C4-2B (cell line): ENCODE data around the gene CPHXL.

ENCODE experiments used
- ZFX ChIP-seq: fragments of 450-650 bp; IDR thresholded peaks from 2 replicates; pipeline ENCODE4 v1.6.1; 2017
- TF ChIP-seq, protein P1 (sequence below): fragments of 450-650 bp; conservative IDR thresholded peaks from 2 replicates; pipeline ENCODE4 v1.5.1; 2017; ENCODE audit warnings: mild to moderate bottlenecking

DNA sequence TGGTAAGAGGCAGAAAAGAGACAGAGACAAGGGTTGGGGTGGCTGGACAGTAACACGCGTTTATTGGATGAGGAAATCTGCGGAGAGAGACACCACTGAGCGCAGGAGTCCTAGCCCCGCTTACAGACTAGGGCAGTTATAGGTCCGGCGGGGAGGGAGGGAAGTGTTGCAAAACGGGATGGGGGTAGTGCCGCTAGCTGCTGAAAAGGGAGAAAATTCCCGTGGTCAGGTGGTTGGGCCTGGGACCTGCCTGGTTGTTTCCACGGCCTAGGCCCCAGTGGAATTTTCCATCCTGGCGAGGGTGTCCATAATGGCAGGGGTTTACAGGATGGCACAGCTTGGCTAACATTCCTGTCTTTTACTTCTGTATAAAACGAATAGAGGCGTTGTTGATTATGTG is 44.0 kb downstream of the CPHXL start:
- TF ChIP-seq, protein P1, sequence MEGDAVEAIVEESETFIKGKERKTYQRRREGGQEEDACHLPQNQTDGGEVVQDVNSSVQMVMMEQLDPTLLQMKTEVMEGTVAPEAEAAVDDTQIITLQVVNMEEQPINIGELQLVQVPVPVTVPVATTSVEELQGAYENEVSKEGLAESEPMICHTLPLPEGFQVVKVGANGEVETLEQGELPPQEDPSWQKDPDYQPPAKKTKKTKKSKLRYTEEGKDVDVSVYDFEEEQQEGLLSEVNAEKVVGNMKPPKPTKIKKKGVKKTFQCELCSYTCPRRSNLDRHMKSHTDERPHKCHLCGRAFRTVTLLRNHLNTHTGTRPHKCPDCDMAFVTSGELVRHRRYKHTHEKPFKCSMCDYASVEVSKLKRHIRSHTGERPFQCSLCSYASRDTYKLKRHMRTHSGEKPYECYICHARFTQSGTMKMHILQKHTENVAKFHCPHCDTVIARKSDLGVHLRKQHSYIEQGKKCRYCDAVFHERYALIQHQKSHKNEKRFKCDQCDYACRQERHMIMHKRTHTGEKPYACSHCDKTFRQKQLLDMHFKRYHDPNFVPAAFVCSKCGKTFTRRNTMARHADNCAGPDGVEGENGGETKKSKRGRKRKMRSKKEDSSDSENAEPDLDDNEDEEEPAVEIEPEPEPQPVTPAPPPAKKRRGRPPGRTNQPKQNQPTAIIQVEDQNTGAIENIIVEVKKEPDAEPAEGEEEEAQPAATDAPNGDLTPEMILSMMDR, result no peak
- TF ChIP-seq ZFX, result no peak
